ENCODE results near the gene TST. TPM values are rescaled to one million over a fixed set of nuclear protein-coding genes. Genes with fewer than 3 reads are reported as not detected.

TST gene
- total RNA-seq, 1 donor from 2014 or later, result 32.2 TPM

DNA sequence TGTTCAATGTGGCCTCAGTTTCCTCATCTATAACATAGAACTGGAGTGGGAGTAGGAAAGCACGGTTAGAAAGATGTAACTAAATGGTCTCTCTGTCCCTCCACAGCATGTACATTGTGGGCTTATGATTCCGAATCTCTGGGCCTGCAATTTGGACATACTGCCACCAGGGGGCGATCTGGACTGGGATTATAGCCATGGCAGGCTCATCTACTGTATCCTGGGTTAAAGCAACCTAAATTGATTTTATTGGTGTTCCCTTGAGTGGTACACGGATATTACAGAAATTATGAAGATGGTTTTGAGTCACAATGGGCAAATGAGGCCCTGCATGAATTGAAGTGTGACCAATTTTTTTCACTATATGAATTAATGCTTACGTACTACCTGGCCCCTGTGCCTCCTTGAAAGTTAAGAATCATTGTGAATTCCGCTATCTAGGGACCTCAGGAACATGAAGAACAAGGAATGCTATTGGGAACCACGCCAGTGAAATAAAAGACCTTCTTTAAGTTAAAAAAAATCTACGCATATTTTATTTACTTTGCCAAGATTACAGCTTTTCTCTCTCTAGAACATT, 32.9 kb downstream of the TST start:
- no peak for DNase-seq (ENCODE audit: low read depth)

DNA sequence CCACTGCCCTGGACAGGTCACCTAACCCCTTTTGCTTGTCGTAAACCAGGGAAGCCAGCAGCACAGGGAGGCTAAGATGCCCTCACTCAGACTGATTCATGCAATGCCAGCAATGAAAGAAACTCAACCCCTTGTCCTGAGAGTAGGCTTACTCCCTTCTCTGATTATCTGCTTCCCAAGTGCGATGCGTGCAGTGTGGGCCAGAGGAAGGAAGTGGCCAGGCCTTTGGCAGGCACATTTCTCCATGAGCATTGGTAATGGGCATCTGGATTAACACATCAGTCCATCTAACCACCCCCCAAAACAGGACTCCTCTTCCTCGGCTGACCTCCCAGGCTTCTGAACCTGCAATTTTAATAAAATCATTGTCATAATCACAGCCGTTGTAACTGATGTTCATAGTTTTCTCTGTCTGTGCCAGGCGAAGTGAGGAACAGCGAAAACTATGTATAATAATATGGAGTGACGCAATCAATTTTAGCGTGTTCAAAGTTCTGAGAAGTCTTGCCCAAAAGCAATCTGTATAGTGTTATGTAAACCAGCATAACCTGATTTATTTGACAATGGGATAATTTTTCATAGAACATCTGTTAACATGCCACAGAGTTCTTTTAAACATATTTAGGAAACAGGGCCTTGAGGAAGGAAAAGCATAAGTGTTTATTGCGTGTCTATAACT, 33.9 kb downstream of the TST start:
- DNase-seq (ENCODE audit: low read depth), result no peak

GRCh38 chr22:36982136-36982535, 37.1 kb downstream of the TST start:
- no peak for DNase-seq (ENCODE audit: low read depth)

DNA sequence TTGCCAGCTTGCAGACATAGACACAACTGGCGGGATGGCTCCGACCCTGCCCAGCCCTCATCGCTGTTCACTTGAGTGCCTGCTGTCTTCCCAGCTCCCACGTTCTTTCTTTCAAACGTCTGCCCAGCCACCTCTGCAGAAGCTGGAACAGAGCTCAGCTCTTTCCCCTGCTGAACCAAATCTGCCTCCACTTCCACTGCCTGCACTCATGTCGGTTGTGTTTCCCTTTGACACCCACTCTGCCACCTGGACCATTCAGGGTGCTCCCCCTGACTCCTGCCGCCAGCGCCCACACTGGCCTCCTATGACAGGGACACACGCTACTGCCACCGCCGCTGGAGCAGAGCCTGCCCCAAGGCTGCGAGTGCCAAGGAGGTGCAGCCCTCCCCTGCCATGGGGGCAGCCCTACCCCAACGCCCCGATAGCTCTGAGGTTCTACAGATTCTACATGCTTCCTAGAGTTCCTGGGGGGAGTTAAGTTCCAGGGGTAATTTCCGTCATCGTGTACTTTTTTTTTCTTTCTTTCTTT, 37.9 kb downstream of the TST start:
- DNase-seq (ENCODE audit: low read depth), result no peak

DNA sequence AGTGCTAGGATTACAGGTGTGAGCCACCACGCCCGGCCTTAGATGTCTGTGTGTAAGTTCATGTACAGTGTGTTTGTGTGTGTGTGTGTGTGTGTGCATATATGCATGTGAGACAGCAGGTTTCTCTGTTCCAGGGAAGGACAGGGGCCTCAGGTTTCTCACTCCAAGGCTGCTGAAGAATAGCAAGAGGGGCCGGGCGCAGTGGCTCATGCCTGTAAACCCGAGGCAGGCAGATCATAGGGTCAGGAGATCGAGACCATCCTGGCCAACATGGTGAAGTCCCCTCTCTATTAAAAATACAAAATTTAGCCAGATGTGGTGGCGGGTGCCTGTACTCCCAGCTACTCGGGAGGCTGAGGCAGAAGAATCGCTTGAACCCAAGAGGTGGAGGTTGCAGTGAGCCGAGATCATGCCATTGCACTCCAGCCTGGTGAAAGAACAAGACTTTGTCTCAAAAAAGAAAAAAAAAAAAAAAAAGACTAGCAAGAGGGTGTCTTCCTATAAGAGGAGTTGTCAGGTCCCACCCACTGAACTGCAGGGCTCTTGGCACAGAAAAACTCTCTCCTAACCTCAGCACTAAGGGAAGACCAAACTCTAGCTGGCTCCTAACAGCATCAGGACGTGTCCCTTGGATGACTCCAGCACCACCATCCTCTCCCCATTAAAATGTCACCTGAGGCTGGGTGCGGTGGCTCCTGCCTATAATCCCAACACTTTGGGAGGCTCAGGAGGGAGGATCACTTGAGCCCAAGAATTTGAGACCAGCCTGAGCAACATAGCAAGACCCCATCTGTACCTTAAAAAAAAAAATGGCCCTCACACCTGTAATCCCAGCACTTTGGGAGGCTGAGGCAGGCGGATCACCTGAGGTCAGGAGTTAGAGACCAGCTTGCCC, 40.0 kb downstream of the TST start:
- DNase-seq (ENCODE audit: low read depth), result no peak

DNA sequence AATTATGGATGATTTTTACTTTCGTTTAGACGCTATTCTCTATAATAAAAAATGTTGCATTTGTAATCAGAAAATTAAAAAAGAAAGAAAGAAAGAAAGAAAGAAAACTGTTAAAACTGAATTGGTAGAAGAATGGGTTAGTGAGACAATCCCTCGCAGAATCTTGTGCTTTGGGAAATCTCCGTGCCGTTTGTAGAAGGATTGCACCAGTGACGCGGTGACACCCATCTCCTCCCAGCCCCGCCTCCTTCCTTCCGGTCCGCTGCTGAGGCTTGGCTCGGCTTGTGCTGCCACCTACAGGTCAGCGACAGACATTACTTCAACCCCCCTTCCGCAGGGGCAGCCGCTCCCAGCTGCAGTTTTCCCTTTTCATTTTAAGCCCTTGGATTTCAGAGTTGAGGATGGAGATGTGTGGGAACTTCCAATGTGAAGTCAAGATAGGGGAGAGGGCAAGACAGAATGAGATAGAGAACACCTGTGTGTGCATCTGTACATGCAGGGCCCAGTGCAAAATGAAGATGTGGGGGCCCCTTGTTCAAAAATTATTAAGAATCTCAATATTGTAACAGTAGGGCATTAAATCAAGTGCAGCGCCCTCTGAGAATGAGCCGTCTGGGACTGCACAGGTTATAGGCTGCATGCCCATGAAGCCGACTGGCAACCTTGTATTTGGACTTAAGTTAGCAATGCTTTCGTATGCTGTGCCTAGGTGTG, 41.1 kb downstream of the TST start:
- DNase-seq (ENCODE audit: low read depth), result peak; percentile 83

GRCh38 chr22:36977401-36977861, 41.8 kb downstream of the TST start:
- DNase-seq (ENCODE audit: low read depth), result peak; percentile 25

- DNase-seq (ENCODE audit: low read depth), result no peak
These were observed 42.6 kb downstream of the TST start for GRCh38 chr22:36976606-36977005.

DNA sequence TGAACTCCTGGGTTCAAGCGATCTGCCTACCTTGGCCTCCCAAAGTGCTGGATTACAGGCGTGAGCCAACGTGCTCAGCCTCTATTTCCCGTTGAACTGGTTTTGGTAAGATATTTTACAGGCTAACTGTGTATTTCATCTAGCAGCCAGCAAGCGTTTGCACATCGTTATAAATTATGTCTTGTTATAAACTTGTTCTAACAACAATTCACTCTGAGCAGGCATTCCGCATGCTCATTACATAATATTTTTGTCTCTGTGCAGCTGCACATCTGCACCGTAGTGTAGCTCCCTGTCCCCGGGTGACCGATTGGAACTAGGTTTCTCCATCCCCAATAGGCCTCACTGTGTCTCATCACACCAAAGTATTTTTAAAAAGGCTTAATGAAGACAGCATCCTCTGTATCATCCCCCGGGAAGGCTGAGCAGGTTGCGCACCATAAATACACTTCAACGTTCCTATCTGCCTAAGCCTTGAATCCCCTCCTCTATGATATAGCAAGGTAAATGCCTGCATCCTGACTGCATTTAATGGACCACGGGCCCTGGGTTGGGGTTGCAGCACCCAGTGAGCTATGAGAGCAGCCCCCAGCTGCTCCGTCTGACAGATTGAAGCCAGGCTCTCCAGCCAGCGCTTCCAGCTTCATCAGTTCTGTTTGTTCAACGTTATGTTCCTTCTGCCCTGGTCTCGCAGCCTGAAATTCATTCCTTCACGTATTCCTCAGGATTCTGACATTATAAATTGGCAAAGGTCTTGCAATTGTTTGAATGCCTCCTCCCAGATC, 47.7 kb downstream of the TST start:
- no peak for DNase-seq (ENCODE audit: low read depth)

- DNase-seq (ENCODE audit: low read depth), result no peak
These were observed 50.8 kb downstream of the TST start for GRCh38 chr22:36968249-36968964.

GRCh38 chr22:36966851-36967540, 52.3 kb downstream of the TST start:
- no peak for DNase-seq (ENCODE audit: low read depth)

DNA sequence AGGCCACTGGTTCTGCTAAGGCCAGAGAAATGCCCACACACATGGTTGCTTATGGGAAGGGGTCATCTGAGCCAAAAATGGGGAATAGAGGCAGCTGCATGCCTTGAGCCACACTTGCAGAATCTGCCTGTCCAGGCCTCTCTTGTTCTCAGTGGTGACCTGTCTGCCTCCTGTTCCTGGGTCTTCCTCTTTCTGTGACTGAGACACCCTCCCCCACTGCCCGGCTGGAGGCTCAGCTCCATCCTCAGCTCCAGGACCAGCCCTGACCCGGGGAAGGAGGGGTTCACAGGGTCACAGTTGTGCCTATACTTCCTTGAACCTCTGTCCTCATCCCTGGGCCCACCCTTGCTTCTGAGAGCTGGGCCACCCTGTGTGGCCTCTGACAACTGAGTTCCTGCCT, 53.6 kb downstream of the TST start:
- no peak for DNase-seq (ENCODE audit: low read depth)

- no peak for DNase-seq (ENCODE audit: low read depth)
These were observed 55.1 kb downstream of the TST start for GRCh38 chr22:36964106-36964505.

- DNase-seq (ENCODE audit: low read depth), result no peak
These were observed 55.9 kb downstream of the TST start for GRCh38 chr22:36963302-36963701.

DNA sequence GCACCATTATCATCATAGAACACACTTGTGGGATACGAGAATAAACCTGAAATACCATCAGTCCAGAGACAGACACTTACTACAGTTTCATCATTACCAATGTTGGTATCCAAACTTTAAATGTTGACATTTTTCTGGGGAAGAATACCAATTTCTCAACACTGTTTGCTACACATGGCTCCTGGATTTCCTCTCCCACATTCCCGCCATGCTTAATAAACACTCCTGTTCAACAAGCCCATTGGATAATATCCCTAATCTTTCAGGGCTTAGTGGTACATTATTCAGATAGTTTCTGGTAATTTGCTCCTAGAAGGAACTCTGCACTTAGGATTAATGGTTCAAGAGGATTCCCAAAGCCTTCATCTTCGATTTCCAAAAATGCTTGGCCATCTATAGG, 57.6 kb downstream of the TST start:
- DNase-seq (ENCODE audit: low read depth), result no peak

Data from myocyte (in vitro differentiated cells).